Activated naive CD4-positive, alpha-beta T cell treated with anti-CD3 and anti-CD28 coated beads, Interleukin-2, amount 50 U/mL, for 16 hours (primary cell): ENCODE results near the gene NDE1.
A peak's percentile ranks its signal among the peaks of the same experiment; 100 is the strongest.
"Not testable (repeated sequence)": the region's sequence is repeated elsewhere in the genome, so short reads cannot be mapped to it uniquely, and the experiment has no call there.

Experiments
- DNase-seq: peaks from one replicate; pipeline ENCODE4 v3.0.0-alpha.2; 2020

The NDE1 gene, protein sequence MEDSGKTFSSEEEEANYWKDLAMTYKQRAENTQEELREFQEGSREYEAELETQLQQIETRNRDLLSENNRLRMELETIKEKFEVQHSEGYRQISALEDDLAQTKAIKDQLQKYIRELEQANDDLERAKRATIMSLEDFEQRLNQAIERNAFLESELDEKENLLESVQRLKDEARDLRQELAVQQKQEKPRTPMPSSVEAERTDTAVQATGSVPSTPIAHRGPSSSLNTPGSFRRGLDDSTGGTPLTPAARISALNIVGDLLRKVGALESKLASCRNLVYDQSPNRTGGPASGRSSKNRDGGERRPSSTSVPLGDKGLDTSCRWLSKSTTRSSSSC

DNA sequence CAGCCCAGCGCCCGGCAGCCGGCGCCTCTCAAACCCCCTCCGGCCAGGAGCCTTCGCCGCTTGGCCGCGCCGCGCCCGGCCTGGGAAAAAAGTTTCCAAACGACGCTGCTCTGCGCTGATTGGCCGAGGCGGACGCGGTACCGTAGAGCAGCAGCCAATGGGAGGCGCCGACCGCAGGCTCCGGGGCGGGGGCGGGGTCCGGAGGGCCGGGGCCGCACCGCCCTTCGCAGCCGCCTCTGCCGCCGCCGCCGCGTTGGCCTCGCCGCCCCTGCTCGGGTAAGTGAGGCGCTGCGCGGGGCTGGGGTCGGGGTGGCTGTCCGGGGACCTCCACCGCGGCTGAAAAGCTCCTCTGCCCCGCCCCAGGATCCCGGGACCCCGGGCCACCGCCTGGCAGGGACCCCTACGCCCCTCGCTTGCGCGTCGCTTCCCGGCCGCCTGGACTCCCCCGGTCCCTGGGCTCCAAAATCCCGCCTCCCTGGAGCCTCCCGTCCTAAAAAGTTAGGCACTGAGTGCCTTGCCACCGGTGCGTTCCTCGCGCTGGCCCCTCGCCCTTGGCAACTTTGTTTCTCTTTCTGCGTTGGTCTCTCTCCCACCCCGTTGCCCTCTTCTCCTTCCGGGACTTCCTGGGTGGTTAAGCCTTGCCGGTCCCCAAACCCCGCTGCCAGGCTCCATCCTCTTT is at the start of gene NDE1:
NDE1 (plus strand) TSS at position 227 of the 679 bp plus-strand sequence. CDS start 14,534 bp downstream, outside the sequence.
- DNase-seq = peak; percentile 84

DNA sequence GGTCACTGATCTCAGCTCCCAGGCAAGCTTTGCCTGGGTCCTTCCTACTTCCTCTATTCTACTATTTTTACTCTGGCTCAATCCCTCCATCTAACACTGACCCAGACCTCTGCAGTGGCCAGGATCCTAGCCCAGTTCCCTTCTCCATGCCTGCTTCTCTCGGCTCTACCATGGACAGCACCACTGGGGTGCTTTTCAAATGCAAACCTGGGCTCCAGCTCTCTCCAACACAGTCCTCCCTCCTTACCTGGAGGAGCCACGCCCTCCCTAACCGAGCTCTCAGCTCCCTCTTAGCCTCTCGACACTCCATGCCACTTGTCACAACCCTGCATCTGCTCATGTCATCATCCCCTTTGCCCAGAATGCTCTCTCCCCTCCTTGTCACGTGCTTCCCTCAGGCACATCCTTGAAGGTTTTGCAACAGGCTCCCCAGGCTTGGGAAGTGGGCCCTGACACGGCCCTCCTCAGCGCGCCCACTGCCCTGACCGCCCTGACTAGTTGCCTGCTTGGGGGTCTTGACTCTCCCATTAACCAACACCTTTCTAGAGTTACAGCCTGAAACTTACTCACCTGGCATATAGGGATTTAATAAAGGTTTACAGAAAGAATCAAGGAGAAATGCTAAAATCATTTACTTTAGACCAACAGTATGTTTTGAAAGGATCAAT is 48.7 kb upstream of the NDE1 start:
- DNase-seq = no peak

DNA sequence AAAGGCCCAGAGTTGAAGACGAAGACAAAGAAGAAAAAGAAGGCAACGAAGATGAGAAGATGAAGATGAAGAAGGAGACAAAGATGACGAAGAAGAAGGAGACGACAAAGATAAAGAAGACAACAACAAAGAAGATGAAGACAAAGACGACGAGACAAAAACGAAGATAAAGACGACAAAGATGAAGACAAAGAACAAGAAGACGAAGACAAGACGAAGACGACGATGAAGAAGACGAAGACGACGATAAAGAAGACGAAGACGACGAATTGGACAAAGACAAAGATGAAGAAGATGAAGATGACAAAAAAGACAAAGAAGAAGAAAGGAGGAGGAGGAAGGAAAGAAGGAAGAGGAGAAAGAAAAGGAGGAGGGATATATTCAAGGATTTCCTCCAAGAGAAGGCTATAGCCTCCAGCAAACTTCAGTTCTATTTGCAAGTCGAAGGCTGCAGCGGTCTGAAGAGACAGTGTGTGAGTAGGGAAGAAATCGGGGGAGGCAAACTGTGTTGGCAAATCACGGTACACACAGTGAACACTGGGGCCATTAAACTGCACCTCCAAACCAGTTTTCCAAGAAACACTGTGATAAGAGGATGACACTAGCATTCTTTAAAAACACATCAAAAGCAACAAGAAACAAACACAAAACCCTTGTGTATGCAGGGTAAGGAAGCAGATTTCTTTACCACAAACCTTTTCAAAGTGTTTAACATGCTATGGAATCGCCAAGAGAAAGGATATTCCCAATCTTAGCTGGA is 47.6 kb upstream of the NDE1 start:
- DNase-seq = no peak

DNA sequence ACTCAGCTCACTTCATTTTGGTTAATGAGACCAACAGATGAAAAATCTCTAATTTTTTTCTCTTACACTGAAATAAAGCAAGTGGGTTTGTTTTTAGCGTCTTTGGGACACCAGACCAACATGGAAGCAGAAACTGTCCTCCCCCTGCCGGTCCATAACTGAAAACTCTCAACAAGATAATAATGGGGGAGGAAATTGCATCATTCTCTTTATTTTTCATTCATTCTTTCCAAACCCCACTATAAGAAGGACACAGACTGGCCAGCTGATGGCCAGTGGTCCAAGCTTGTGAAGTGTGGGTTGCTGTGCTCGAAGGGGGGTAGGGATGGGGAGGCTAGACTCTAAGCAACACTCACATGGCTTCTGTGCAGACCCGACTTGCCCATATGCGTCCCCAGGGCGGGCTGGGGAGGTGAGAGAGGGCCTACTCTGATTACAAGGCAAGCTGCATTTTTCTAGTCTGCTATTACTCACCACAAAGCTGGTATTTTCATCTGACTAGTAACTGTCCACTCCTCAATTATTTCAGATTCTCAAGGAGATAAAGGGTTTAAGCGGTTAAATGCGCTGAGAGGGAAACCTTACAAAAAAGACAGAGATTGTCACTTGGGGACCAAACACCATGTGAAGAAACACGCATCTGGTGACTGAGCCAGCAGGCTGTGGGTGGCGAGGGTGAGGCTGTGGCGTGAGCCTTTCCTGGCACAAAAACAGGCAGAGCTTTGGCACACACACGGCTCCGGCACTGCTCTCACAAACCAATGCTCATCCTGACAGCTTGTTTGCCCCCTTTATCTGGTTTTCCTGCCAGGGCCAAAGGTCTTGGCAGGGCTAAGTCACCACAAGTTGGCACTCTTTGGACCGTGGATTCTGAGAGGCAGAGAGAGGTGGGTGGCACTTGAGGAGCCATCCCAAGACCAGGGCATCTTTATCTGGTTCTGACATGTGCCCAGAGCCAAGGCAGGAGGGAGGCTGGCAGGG is 45.3 kb upstream of the NDE1 start:
- DNase-seq = no peak

DNA sequence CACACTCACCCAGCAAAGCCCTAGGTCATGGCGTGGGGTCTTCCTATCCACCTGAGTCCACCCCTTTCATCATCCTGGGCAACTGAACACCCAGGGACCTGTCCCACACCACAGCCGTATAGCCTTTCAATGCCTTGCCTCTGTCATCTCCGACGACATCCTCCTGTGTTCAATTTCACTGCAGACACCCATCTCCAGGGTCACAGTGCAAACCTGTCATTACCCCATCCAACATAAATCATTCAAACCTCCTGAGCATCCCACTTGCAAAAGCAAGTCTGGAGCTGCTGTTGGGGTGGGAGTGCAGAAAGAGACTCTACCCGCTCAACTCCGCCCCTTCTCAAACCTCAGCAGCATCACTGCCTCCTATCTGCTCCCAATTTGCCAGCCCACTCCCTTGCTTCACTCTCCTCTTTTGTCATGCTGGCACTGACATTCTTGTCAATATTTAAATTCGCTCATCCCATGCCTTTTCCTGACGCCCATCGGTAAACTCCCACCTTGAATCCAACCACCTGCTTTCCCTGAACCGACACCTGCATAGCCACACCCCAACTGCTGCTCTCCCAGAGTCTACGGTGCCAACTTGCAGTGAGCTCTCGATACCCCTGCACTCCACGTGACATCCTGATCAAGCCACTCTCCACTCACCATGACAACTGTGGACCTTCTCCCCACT is 44.1 kb upstream of the NDE1 start:
- DNase-seq = no peak

DNA sequence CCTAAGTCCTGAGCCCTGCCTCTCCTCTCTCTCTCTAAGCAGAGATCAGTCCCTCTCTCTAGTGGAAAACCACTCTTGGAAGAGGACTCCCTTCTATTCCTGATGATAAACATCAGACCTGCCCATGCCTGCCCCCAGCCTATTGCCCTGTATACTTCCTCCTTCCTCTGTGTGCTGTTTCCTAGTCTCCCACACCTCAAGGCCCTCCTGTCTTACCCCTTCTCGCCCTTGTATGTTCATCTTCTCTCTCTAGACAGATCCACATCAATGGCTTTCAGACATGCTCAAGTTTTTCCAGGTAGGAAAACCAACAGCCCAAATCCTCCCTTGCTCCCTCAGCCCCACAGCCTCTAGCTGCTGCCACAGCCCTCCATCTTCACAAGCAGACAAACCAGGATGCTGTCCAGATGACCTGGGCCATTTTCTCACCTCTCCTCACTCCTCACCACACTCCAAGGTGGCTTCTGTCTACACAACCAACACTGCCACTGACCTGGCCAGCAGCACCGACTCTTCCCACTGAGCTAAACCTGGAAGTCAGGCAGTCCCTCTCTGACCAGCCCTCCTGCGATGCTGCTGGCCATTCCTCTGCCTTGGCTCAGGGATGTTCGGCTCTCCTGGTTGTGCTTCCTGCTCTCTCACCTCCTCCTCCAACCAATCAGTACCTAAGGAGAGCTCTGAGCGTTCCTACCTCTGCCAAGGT is 43.4 kb upstream of the NDE1 start:
- no peak for DNase-seq

DNA sequence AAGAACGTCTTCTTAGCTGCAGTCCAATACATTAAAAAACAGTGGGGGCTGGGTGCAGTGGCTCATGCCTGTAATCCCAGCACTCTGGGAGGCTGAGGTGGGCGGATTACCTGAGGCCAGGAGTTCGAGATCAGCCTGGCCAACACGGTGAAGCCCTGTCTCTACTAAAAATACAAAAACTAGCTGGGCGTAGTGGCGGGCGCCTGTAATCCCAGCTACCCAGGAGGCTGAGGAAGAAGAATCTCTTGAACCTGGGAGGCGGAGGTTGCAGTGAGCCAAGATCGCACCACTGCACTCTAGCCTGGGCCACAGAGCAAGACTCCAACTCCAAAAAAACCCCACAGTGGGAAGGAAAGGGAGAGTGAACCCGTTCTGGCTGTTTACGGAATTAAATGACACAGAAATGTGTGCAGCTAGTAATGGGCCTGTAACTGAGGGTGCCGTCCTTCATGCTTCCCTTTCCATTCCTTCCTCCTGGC is 42.8 kb upstream of the NDE1 start:
- DNase-seq = not testable (repeated sequence)

- DNase-seq = no peak
Observed at GRCh38 chr16:15607700-15608396, 42.2 kb upstream of the NDE1 start.

DNA sequence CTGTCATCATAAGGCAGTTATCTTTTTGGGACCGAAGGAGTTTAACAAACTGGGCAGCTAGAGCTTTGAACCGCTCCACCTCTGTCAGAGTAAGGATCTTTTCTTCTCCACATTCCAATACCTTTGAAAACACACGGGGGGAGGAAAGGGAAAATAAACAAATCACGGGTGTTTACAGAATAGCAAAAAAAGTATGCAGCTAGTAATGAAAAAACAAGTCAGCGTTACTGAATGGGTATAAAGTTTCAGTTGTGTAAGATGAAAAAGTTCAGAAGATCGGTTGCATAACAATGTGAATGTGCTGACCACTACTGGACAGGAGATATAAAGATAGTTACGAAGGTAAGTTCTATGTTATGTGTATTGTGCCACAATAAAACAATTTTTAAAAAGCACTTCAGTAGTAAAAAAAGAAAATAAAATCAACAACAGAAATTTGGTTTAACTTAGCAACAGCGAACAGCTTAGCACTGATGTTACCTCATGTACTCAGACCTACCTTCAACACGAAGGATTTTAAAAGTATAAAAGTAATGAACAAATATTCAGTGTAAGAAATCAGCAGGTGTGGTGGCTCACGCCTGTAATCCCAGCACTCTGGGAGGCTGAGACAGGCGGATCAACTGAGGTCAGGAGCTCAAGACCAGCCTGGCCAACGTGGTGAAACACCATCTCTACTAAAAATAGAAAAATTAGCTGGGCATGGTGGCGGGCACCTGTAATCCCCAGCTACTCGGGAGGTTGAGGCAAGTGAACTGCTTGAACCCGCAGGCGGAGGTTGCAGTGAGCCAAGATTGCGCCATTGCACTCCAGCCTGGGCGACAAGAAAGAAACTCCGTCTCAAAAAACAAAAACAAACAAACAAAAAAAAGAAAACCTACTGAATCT is 41.4 kb upstream of the NDE1 start:
- DNase-seq = no peak

GRCh38 chr16:15609286-15609649 is 40.8 kb upstream of the NDE1 start:
- DNase-seq = no peak

GRCh38 chr16:15610369-15610871 is 39.6 kb upstream of the NDE1 start:
- no peak for DNase-seq

GRCh38 chr16:15611610-15612009 is 38.4 kb upstream of the NDE1 start:
- DNase-seq = no peak

DNA sequence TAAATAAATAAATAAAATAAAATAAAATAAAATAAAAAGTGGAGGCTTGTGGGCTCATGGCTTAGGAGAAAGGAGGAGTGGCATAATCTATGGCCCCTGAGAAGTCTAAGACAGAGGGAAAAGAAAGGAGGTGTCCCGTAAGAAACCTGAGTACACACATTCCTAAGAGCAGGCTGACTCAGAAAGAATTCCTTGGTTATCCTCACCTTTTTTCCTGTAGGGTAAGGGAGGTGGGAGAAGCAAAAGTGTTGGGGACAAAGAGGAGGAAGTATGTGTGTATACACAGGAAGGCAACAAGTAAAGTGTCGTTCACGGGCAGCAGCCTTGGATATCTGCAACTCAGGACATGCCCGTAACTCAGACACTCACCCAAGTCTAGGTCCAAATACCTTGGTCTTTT is 36.4 kb upstream of the NDE1 start:
- no peak for DNase-seq

DNA sequence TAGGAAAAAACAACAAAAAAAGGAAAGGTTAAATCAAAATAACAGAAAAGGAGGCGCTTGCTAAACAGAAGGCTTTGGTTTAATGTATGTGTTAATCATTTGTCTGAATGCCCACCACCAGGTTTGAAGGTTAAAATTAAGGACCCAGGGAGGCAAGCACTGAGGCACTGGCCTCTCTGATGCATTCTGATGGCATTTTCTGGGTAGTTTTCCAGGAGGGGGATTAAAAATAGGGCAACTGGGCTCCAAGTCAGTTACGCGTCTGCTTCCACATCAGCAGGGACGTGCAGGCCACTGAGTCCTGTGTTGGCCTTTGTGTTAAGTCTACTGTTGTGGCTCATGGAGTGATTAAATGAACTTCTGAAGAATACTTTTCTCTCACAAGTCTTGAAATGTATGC is 34.0 kb upstream of the NDE1 start:
- no peak for DNase-seq

DNA sequence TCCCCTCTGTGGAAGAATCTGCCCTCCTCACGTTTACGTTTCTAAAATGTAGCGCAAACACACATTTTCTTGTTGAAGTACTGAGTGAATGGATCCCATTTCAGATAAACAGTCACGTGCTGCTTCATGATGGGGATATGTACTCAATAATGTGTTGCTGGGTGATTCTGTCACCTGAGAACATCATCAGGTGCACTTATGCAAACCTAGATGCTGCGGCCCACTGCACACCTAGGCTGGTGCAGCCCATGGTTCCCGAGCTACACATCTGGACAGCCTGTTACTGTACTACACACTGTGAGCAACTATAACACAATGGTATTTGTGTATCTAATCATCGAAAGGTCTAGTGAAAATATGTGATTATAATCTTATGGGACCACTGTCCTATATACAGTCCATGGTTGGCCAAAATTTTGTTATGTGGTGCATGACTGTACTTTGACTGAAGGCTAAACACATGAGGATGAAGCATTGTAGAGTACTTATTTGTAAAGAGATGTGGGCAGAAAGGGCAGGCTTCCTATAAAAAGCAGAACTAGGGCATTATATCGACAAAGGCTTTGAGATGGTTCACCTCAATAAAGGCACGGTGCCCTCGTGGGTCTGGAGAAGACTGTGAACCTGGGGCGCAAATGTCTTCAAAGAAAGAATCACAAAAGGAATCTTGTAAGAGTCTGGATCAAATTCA is 33.4 kb upstream of the NDE1 start:
- DNase-seq = no peak

- DNase-seq = no peak
Observed at GRCh38 chr16:15617901-15618300, 32.1 kb upstream of the NDE1 start.

GRCh38 chr16:15618392-15618791 is 31.7 kb upstream of the NDE1 start:
- no peak for DNase-seq

- no peak for DNase-seq
Observed at GRCh38 chr16:15620611-15621195, 29.3 kb upstream of the NDE1 start.
